HUDEP-2 (cell line): Measurements from ENCODE around the gene INPP1.
"Not testable (repeated sequence)": the region's sequence is repeated elsewhere in the genome, so short reads cannot be mapped to it uniquely, and the experiment has no call there.

Source experiments
- DNase-seq, 76 experiments: peaks; one replicate each; lab custom pipeline; 2025; ENCODE audit not compliant: unreplicated experiment in 76 of 76; lab: John Stamatoyannopoulos, UW

INPP1 gene

GRCh38 chr2:190343536-190344275 is at the start of gene INPP1:
TSS of gene INPP1 (plus strand) at chr2:190343589. CDS start at chr2:190360103, 16,514 bp downstream.
- peak in 16 of 76 experiments; percentile 6 to 42 (median 18) for DNase-seq

GRCh38 chr2:190297880-190298279 is 45.5 kb upstream of the INPP1 start:
- not testable (repeated sequence) for DNase-seq

GRCh38 chr2:190301032-190301431 is 42.4 kb upstream of the INPP1 start:
- peak in 1 of 76 experiments; percentile 12 for DNase-seq

GRCh38 chr2:190302052-190302451 is 41.3 kb upstream of the INPP1 start:
- no peak for DNase-seq

- DNase-seq = peak in 6 of 76 experiments; percentile 5 to 45 (median 10)
Measured at GRCh38 chr2:190303647-190304046, 39.7 kb upstream of the INPP1 start.

- no peak for DNase-seq
Measured at GRCh38 chr2:190304404-190304803, 39.0 kb upstream of the INPP1 start.

- no peak for DNase-seq
Measured at GRCh38 chr2:190308031-190308430, 35.4 kb upstream of the INPP1 start.

- peak in 14 of 76 experiments; percentile 1 to 55 (median 11) for DNase-seq
Measured at GRCh38 chr2:190311893-190312634, 31.3 kb upstream of the INPP1 start.

- not testable (repeated sequence) for DNase-seq
Measured at GRCh38 chr2:190312635-190313025, 30.8 kb upstream of the INPP1 start.

- no peak for DNase-seq
Measured at GRCh38 chr2:190313880-190314279, 29.5 kb upstream of the INPP1 start.

- no peak for DNase-seq
Measured at GRCh38 chr2:190315273-190315672, 28.1 kb upstream of the INPP1 start.

- no peak for DNase-seq
Measured at GRCh38 chr2:190318514-190318913, 24.9 kb upstream of the INPP1 start.

- peak in 1 of 76 experiments; percentile 24 for DNase-seq
Measured at GRCh38 chr2:190318931-190319554, 24.3 kb upstream of the INPP1 start.

GRCh38 chr2:190319555-190320498 is 23.6 kb upstream of the INPP1 start, which contains the start of gene HIBCH:
TSS of gene HIBCH (minus strand) at chr2:190319826. CDS start at chr2:190319750, 76 bp downstream.
- DNase-seq = peak in 75 of 76 experiments; percentile 44 to 98 (median 96)

GRCh38 chr2:190320696-190321095 is 22.7 kb upstream of the INPP1 start:
- DNase-seq = no peak

GRCh38 chr2:190323406-190323805 is 20.0 kb upstream of the INPP1 start:
- no peak for DNase-seq

- DNase-seq = no peak
Measured at GRCh38 chr2:190325588-190325987, 17.8 kb upstream of the INPP1 start.

GRCh38 chr2:190327867-190328572 is 15.4 kb upstream of the INPP1 start:
- DNase-seq = no peak

GRCh38 chr2:190328573-190329147 is 14.7 kb upstream of the INPP1 start:
- DNase-seq = no peak
